NCI-H748 (cell line): ENCODE measurements around the gene RABL3.
"Not testable (repeated sequence)": the region's sequence is repeated elsewhere in the genome, so short reads cannot be mapped to it uniquely, and the experiment has no call there.

ENCODE experiments used
- DNase-seq: peaks from one replicate; lab custom pipeline; 2025; ENCODE audit not compliant: unreplicated experiment; lab: John Stamatoyannopoulos, UW

Gene RABL3

DNA sequence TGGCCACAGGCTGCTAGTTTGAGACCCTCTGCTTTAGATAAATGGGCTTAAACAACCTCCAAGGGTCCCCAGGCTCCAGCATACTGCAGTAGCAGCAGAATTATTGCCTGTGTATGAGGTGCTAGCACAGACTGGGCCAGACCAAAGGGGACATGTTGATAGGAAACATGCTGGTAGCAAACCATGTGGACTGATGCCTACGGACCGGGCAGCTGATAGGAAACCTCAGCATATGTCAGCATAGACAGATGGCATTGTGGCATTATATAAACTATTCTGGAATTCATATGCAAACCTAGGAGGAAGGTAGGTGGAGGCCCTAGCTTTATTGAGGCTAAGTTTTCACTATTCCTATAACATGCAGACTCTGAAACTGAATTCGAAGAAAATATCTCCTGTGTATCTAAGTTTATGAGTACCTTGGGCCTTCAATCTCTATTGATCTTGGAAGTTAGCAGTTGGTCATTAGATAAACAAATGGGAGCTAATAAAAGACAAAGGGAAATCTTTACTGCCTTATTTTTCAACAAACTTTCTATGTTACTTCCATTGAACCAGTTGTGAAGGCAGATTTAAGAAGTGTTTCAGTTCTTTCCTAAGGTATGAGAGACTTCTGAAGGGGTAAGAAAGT is 58.5 kb downstream of the RABL3 start:
- no peak for DNase-seq

DNA sequence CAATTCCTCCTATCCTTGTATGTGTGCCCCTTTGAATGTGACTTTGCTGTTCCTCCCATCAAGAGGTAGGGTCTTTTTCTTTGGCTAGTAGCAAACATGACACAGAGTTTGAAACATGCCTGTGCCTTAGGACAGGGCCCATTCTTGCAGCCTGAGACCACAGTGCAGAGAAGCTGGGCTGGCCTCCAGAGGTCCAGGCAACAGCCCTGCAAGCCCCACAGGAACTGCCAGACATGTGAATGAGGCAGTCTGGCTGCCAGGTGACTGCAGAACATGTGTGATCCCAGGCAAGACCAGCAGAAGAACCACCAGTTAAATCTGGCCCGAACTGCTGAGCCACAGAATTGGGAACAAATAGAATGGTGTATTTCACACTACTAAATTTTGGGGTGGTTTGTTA is 59.1 kb downstream of the RABL3 start:
- no peak for DNase-seq

DNA sequence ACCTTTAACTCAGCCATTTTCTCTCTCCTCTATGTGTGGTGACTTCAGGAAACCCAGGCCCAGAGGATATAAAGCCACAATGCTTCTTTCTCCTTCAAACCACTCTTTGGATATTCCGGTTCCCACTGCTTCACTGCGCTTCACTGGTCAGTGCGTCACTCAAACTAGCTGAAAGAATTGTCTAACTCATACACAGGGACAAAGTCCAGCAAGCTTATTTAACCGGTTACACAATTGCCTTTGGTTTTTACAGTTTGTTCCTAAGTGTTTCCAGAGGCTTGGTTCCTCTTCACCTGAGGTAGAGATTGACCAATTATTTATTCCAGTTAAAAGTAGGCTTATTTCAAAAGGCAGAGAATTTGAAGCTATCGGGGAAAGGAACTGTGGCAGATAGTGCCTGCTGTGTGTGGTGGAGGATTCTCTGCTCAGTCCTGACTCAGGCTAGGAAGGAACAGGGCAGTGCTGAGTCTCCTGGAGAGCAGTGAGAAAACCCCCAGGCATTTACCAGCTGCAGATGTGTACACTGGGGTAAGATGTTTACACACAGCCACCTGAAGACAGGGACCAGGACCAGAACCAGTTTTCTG is 60.1 kb downstream of the RABL3 start, which contains the start of gene HGD:
HGD (minus strand) TSS at position 145 of the 587 bp plus-strand sequence; CDS start at position 17, 128 bp downstream.
- no peak for DNase-seq

DNA sequence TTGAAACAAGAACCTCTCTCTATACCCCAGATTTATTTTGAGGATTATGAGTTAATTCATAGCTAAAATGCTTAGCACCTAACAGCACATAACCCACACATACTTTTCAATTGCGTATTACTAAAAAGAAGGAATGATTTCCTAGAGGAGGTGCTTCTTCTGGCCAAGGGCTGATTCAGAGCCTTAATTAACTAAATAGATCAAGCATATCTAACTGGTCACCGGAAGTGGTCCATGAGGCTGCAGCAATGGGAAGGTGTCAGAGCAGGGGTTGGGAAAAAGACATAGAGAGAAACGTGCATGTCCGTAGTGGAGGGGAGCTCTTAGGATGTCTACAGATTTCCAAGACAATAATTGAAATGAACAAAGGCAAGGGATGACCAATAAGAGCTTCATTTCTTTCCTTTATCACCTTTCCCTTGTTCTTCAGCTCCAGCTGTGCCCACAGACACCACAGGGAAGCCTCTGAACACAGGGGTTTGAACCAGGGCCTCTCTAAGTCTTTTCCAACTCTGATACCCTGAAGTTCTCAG is 60.7 kb downstream of the RABL3 start:
- no peak for DNase-seq

DNA sequence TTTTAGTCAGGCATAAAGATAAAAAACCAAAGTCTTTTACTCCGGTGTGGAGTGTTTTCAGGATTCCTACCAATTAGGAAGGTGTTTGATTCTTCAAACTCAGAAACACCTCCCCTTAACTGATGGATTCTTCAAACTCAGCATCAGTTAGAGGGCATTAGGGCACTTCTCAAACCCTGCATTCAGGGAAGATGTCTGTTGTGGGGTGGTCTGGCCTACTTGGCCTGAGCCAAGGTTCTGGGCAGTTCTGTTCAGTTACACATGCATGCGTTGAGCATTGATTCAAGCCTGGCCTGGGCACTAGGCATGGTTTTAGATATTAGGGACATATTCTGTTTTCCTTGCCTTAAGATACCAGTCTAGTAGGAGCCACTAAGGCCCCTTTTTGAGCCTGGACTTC is 61.3 kb downstream of the RABL3 start:
- no peak for DNase-seq

DNA sequence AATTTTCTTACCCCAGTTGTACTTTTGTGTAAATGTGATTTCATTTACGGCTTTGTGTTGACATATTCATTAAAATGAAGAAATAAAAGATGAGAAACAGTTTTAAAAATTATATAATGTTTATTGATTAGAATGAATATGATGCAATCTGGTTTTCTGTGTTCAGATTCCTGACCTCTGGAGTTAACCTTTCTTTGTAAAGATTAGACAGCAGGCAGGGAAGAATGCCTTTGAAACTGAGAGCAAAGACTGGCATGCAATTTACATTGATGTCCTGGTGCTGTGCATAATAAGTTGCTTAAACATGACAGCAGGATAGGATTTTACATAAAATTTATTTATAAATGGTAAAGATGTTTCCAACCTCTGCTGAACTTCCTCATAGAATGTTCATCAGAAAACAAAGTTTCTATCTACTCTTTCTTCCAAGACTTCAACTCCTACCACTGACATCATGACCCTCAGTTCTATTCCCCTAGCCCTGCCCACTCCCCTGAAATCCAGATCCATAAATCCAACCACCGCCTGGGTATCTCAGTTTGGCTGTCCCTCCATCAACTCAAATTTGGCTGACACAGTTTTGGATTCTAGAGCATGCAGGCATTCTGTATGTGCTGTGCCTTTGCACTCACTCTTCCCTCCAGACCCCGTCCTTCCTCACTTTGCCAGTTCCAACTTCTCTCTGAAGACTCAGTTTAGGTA is 62.0 kb downstream of the RABL3 start:
- no peak for DNase-seq

DNA sequence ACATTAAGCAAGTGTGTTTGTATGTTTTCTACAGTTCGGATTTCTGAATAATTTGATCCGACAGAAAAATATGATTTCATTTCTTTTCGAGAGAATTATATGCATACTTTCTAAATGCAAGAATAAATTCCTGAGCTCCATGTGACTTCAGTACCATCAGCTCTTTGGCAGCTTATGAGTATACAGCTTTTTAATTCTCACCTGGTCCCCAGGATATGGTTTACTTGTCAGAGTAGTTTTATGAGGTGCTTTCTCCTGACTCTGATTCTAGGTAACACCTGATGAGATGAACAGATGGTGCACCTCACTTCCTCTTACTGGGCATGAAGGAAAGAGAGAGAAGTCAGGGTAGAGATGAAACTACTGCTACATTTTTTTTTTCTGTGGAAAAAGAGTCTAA is 63.3 kb downstream of the RABL3 start:
- no peak for DNase-seq

DNA sequence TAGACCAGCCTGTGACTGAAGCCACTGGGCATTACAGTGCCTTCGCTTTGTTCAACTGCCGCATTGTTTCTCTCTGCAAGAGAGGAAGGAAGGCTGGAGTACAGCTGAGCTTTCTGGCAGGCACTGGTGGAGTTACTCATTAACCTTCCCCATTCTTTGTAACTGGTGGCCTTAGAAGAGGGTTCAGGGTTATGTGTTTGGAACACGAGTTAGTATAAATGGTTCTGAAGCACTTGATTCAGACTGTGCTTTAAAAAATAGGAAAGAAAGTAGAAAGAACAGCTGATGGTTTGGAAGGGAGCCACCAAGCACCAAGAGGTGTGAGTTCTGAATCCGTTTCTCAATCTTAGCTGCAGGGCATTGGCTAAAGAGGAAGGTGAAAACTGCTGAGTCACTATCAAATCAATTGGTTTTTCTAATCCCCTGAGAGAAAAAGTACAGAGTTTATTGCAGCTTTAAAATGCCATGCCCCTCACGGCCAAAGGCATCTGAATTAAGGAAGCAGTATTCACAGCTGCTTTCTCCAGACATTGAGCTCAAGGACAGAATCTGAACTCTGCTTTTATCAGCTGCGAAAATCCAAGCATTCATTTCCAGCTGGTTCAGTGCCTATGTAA is 63.9 kb downstream of the RABL3 start:
- DNase-seq, result no peak

DNA sequence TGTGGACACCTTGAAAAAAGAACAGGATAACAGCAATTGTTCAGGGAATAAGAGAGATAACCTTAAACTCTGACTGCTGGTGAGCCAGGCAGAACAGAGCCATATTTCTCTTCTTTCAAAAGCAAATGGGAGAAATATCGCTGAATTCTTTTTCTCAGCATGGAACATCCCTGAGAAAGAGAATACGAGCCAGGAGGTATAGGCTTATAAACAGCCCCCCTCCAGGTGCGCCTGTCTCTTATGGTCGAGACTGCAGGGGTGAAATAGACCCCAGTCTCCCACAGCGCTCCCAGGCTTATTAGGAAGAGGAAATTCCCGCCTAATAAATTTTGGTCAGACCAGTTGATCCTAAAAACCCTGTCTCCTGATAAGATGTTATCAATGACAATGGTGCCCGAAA is 65.1 kb downstream of the RABL3 start:
- not testable (repeated sequence) for DNase-seq

DNA sequence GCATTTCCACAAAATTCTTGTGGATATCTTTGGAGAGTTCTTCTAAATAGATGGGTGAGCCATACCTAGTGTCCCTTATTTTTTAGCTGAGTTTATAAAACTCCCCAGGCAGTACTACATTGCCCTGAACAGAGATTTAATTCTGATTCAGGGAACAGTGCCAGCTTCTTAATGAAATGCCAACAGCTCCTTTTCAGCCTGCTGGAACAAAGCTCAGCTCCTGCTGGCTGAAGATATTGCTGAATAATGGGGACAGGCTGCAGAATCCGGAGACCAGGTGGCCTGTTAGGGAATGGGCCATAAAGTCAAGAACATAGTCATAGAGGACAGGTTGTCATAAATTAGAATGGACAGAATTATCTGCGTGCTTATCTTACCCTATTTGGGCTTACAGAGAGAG is 69.2 kb downstream of the RABL3 start:
- DNase-seq, result no peak

DNA sequence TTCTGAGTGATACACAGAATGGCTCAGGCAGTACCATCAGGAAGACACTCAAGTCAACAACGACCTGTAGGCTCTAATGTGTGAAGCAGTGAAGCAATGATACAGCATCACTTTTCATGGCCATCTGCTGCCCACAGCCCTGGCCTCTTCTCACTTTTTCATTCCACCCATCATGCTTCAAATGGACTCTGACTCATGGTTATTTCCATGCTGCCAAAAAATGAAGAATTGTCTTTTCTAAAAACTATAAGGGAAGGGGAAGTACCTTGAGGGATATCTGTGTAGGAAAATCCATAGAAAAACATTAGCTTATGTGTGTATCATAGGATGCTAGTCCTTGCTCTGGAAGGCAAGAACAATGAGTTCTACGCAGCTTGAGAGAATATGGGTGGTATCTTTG is 71.7 kb downstream of the RABL3 start:
- DNase-seq, result no peak

DNA sequence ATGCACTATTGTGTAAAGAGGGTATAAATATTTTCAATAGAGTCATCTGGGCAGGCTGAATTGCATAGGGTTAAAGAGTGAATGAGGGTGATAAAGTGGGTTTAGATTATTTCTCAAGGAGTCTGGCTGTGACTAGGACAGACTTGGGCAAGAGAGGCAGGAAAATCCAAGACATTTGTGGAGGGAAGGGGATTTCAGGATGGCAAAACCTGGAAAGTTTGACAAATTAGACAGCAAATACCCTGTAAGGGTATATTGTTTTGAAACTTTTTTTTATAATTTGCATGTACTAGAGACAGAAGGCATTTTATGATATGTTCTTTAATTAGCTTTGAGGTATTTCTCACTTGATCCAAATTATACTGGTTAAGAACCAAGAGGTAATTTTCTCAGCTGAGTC is 77.4 kb downstream of the RABL3 start:
- DNase-seq, result no peak

DNA sequence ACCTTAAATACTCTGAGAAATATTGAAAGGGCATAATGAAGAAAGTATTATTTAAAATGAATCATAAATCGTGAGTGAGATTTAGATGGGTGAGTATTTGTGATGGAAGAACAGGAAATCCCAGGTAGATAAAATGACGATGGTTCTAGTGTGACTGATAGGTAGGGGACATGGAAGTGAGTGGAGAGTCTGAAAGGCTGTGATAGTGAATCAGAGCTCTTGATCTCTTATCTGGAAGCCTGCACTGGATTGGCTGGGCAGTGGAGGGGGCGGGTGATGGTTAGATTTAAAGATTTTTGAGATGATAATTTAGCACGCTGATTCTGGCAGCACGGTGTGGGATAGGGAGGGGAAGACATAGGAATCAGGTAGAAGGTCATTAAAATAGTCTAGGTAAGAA is 80.4 kb downstream of the RABL3 start:
- no peak for DNase-seq

DNA sequence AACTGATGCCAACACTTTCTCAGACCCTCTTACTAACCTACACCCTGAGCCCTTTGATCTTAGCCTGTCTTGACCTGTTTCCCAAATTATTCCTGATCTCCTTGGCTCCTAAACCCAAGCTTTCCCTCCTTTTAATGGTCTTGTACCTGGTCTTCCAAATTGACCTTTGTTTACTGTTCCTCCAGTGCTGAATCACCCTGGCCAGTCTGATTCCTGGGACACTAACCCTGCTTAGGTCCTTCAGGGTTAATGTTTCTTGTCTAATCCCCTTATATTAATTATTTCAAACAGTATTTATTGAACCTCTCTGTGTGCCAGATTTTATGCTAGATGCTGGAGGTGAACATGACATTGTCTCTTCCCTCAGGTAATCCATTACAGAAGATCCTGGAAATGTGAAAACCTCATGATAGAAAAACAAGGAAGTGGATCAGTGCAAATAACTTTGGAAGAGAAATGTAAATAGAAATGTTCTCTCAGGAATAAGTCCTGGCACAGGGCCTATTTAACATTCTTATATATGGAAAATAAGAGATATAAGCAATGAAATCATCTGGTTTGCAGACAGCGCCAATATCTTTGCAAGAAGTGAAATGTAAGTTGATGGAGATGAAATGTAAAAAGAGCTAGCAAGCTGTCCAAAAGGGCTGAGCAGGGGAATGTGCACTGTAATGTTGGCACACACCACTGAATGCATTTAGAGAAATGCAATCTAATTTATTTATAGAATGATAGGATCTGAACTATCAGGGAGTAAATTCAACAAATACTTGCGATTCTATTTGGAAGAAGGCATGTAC is 81.0 kb downstream of the RABL3 start:
- DNase-seq, result no peak

DNA sequence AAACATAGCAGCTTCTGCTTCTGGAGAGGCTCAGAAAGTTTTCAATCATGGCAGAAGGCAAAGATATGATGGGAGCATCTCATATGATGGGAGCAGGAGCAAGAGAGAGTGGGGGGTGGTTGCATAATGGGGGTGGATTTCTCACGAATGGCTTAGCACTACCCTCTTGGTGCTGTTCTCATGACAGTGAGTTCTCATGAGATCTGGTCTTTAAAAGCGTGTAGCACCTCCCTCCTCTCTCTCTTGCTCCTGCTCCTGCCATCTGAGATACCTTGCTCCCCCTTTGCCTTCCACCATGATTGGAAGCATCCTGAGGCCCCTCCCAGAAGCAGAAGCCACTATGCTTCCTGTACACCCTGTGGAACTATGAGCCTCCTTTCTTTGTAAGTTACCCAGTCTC is 82.5 kb downstream of the RABL3 start:
- no peak for DNase-seq

DNA sequence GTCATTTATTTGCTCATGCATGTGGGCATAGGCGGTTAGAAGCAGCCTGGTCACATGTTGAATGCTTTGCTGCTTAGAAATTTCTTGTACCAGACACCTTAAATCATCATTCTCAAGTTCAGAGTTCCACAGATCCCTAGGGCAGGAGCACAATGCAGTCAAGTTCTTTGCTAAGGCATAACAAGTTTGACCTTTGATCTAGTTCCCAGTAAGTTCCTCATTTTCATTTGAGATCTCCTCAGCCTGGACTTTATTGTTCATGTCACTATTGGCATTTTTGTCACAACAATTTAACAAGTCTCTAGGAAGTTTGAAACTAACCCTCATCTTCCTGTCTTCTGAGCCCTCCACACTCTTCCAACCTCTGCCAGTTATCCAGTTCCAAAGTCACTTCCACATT is 83.0 kb downstream of the RABL3 start:
- DNase-seq, result no peak

DNA sequence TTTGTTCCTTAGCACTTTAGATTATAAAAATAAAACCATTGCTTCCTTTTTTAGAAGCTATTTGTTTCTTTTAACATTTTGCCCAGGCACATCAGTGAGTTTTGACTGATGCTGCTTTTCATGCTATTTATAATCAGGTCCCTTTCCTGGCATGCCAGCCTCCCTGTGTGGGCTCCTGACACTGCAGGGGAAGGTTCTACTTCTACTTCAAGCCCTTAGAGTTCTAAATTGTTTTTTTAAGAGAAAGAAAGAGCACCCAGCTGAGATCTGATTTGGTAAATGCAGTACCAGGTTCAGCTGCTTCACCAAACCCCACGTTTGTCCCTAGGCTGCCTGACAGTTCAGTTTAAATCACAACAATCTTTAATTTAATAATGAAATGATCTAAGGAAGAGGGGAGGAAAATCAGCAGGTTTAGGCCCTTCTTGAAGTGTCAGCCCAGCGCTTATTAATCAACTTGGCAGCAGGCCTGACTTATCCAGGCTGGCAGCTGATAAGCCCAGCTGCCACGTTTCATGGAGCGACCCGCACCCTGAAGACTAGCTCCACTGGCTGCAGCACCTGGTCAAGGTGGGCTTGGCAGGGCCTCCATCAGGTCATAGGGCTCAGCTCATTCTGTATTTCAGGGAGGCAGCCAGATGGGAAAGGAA is 89.3 kb downstream of the RABL3 start:
- DNase-seq, result no peak

DNA sequence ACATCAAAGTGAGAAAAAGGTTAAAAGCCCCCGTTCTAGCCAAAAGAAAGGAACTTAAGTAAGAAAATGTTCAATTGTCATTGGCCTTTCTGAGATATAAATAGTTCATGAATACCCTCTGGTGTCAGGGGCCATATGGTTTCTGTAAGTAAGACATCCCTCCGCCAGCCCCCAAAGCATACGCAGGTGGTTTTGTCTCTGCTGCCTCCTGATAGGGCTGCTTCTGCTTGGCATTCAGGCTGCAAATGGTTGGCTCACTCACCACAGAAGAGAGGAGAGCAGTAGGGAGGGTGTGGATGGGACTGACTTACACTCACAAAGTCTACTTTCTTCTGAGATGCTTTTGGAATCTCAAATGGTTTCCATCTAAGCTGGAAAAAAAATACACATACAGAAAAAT is 90.0 kb downstream of the RABL3 start:
- DNase-seq, result no peak

DNA sequence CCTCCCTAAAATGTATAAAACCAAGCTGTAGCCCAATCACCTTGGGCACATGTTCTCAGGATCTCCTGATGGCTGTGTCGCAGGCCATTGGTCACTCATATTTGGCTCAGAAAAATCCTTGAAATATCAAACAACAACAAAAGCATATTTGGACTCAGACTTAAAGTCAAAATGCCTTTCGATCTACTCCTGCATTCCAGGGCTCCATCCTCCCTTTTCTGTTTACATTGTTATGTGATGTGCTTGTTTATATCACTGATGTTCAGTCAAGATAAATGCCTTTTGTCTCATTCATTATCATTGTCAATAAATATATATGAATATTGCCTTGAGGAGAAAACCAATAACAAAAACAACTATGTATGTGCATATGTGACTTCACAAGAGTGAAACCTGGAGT is 92.0 kb downstream of the RABL3 start:
- no peak for DNase-seq

DNA sequence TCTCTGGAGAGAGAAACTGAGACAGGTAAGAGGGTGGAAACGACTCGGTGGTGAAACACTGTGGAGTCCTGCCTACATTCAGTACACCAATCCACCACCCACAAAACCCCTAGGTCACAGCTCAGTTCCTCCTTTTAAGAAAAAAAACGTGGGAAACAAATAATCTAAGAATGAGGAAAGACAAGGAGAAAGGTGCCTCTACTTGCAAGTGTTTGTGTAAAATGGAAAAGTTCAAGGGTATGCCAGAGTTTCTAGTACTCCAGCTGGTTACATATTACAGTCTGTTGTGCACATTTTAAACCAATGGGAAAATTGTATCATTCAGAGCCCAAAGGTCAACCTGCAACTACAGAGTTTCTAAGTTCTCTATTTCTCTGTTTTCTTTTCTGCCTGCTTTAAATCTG is 92.5 kb downstream of the RABL3 start:
- no peak for DNase-seq

DNA sequence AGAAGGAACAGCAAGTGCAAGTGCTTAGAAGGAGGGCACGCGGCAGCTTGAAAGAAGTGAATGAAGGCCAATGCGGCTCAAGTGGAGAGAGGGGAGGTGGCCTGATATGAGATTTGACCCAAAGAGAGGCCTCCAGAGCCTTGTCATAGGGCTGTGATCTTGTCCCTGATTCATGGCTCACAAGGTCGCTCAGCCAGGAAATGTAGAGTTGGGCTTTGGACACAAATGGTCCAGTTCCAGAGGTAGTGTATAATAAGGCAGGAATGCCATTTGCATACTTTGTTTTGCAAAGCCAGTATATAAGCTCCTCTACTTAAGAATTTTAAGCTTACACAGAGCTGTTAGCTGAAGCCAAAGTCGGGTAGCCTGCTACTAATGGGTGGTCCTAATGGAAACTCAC is 94.0 kb downstream of the RABL3 start:
- no peak for DNase-seq
